GM12878 (cell line): ENCODE data around the gene KIAA1217. TPM values are rescaled to one million over a fixed set of nuclear protein-coding genes. Genes with fewer than 3 reads are reported as not detected.

Source experiments
- ATAC-seq: fragments of 200-7000 bp; cut with Tn5 transposase; 3 replicates; pipeline ENCODE4 v1.9.1; 2020; ENCODE audit warnings: mild to moderate bottlenecking, moderate library complexity
- BruUV-seq: library from RNA; stranded (reverse); fragments of 400-500 nt; replicated peaks from 2 replicates; lab custom pipeline; 2021; lab: Mats Ljungman, UMichigan
- CTCF ChIA-PET: fragments of 300-600 bp; sonication (Branson Sonifier 250); formaldehyde crosslinking; extraction: SDS; loops from one replicate; lab custom pipeline; 2021; ENCODE audit warnings: inconsistent platforms; lab: Yijun Ruan, JAX
- POLR2A ChIA-PET: fragments of 350-600 bp; formaldehyde crosslinking; extraction: SDS; loops from one replicate; lab custom pipeline; 2021; ENCODE audit warnings: inconsistent platforms; lab: Charles Lee
- RAD21 ChIA-PET: fragments of 300-600 bp; sonication (Branson Sonifier 250); formaldehyde crosslinking; loops from one replicate; lab custom pipeline; 2023; ENCODE audit warnings: antibody characterized with exemption; ENCODE audit not compliant: unreplicated experiment; lab: Charles Lee
- SMC1A ChIA-PET: fragments of 300-600 bp; sonication (Branson Sonifier 250); formaldehyde crosslinking; loops from one replicate; lab custom pipeline; 2023; ENCODE audit not compliant: unreplicated experiment, uncharacterized antibody; lab: Charles Lee
- DNase-seq: peaks from one replicate; pipeline ENCODE4 v3.0.0-alpha.2; 2011; ENCODE audit warnings: low read depth, low spot score
- FAIRE-seq: peaks from 3 replicates; lab custom pipeline; 2011; peaks lifted over from hg19 to GRCh38; lab: Jason Lieb, UNC
- H2AFZ ChIP-seq: 2 replicates; pipeline ENCODE4 v1.6.0; 2011; ENCODE audit warnings: low read depth, low read length, control low read depth; ENCODE audit not compliant: control insufficient read depth
- H3K27ac ChIP-seq: 2 replicates; pipeline ENCODE4 v1.5.1; 2011; ENCODE audit warnings: control low read depth; ENCODE audit not compliant: control insufficient read depth, insufficient read depth
- H3K27me3 ChIP-seq, 2 experiments: replicated peaks in 1 of 2; 2 replicates each; pipeline versions ENCODE4 v1.6.0 to v1.6.1; 2011; ENCODE audit warnings: low read length in 1 of 2; ENCODE audit not compliant: control insufficient read depth in 2 of 2, insufficient read depth in 2 of 2
- H3K36me3 ChIP-seq, 2 experiments: 2 replicates each; pipeline ENCODE4 v1.5.1; 2011; ENCODE audit warnings: low read length in 1 of 2; ENCODE audit not compliant: control insufficient read depth in 2 of 2, insufficient read depth in 2 of 2
- H3K4me1 ChIP-seq: 2 replicates; pipeline ENCODE4 v1.6.1; 2011; ENCODE audit warnings: mild to moderate bottlenecking, low read length, moderate library complexity, mixed read lengths; ENCODE audit not compliant: control insufficient read depth, insufficient read depth
- H3K4me2 ChIP-seq: 2 replicates; pipeline ENCODE4 v1.6.0; 2011; ENCODE audit warnings: control low read depth; ENCODE audit not compliant: control insufficient read depth, insufficient read depth
- H3K4me3 ChIP-seq: fragments of 200-600 bp; sonication (generic); 2 replicates; pipeline ENCODE4 v1.5.1; 2016
- H3K79me2 ChIP-seq: 2 replicates; pipeline ENCODE4 v1.6.0; 2011; ENCODE audit warnings: low read length; ENCODE audit not compliant: control insufficient read depth, insufficient read depth
- H3K9ac ChIP-seq: 2 replicates; pipeline ENCODE4 v1.8.0; 2011; ENCODE audit warnings: low read length, control low read depth, mixed read lengths; ENCODE audit not compliant: control insufficient read depth, insufficient read depth
- H3K9me3 ChIP-seq: replicated peaks from 3 replicates; pipeline ENCODE4 v1.5.1; 2011; ENCODE audit warnings: mild to moderate bottlenecking, low read length; ENCODE audit not compliant: control insufficient read depth, insufficient read depth
- H4K20me1 ChIP-seq: 2 replicates; pipeline ENCODE4 v1.6.0; 2011; ENCODE audit not compliant: control insufficient read depth, insufficient read depth
- CHD2 ChIP-seq: IDR thresholded peaks from 2 replicates; pipeline ENCODE4 v1.6.1; 2011; ENCODE audit warnings: low read depth, low read length, improper control_type of control experiment, borderline replicate concordance
- CREB1 ChIP-seq: IDR thresholded peaks from 2 replicates; pipeline ENCODE4 v1.6.1; 2012; ENCODE audit warnings: low read depth, mild to moderate bottlenecking, inconsistent platforms
- ETV6 ChIP-seq, 2 experiments: fragments of 450-650 bp in 1 of 2; IDR thresholded peaks in 1 of 2; conservative IDR thresholded peaks in 1 of 2; 2 replicates each; pipeline ENCODE4 v1.6.1; 2014; ENCODE audit warnings: antibody characterized with exemption in 1 of 2, borderline replicate concordance in 1 of 2, low read depth in 1 of 2, mild to moderate bottlenecking in 1 of 2, moderate library complexity in 1 of 2
- FOS ChIP-seq: IDR thresholded peaks from 3 replicates; pipeline ENCODE4 v1.6.1; 2011; ENCODE audit warnings: borderline replicate concordance; ENCODE audit not compliant: insufficient read length; ENCODE audit errors: extremely low read depth
- GABPA ChIP-seq: IDR thresholded peaks from 2 replicates; pipeline ENCODE4 v1.6.1; 2014; ENCODE audit warnings: antibody characterized with exemption, low read depth, mild to moderate bottlenecking, inconsistent platforms
- HCFC1 ChIP-seq: fragments of 150-350 bp; IDR thresholded peaks from 2 replicates; pipeline ENCODE4 v1.6.1; 2014; ENCODE audit warnings: low read length
- IKZF2 ChIP-seq, 2 experiments: fragments of 450-650 bp; IDR thresholded peaks; 2 replicates each; pipeline ENCODE4 v1.6.1; 2017; ENCODE audit warnings: mild to moderate bottlenecking in 2 of 2, moderate library complexity in 2 of 2
- NR2C2 ChIP-seq: IDR thresholded peaks from 2 replicates; pipeline ENCODE4 v1.6.1; 2011; ENCODE audit warnings: borderline replicate concordance, low read depth; ENCODE audit not compliant: control insufficient read depth, insufficient read length
- RBBP5 ChIP-seq: fragments of 200-600 bp; sonication (generic); conservative IDR thresholded peaks from 2 replicates; pipeline ENCODE4 v1.6.1; 2016
- RELA ChIP-seq: fragments of 450-650 bp; IDR thresholded peaks from 2 replicates; pipeline ENCODE4 v1.8.0; 2014; ENCODE audit warnings: borderline replicate concordance; ENCODE audit not compliant: partially characterized antibody
- REST ChIP-seq: IDR thresholded peaks from 2 replicates; pipeline ENCODE4 v1.6.1; 2012; ENCODE audit warnings: mild to moderate bottlenecking, low read depth, low read length
- SMAD5 ChIP-seq: IDR thresholded peaks from 2 replicates; pipeline ENCODE4 v1.6.1; 2016; ENCODE audit warnings: antibody characterized with exemption, low read depth
- STAT3 ChIP-seq: IDR thresholded peaks from 2 replicates; pipeline ENCODE4 v1.6.1; 2011; ENCODE audit warnings: low read depth, low read length, improper control_type of control experiment
- TAF1 ChIP-seq: IDR thresholded peaks from 2 replicates; pipeline ENCODE4 v1.6.1; 2011; ENCODE audit warnings: mild to moderate bottlenecking, low read depth, low read length, borderline replicate concordance
- YBX1 ChIP-seq: fragments of 450-650 bp; IDR thresholded peaks from 2 replicates; pipeline ENCODE4 v1.6.1; 2016; ENCODE audit warnings: antibody characterized with exemption
- ZBED1 ChIP-seq: IDR thresholded peaks from 2 replicates; pipeline ENCODE4 v1.6.1; 2016; ENCODE audit warnings: borderline replicate concordance
- ZNF217 ChIP-seq: fragments of 450-650 bp; IDR thresholded peaks from 2 replicates; pipeline ENCODE4 v1.6.1; 2017; ENCODE audit warnings: antibody characterized with exemption, mild to moderate bottlenecking
- ZNF274 ChIP-seq: IDR thresholded peaks from one replicate; pipeline ENCODE4 v1.8.0; 2011; ENCODE audit not compliant: insufficient read length, insufficient read depth
- WGBS: methylation state at CpG from one replicate; pipeline ENCODE4 v1.1.6; 2016; ENCODE audit warnings: low lambda C conversion rate; ENCODE audit not compliant: insufficient replicate concordance, insufficient coverage; ENCODE audit errors: missing lambda C conversion rate; 5-methylcytosine and 5-hydroxymethylcytosine counted together
- in situ Hi-C: fragments of 300-500 bp; cut with MboI; formaldehyde crosslinking; loops from 9 replicates; pipeline ENCODE4 v1.14.3; 2018; ENCODE audit warnings: mixed read lengths
- intact Hi-C: fragments of 100-400 bp; cut with micrococcal nuclease; formaldehyde crosslinking; loops from one replicate; pipeline ENCODE4 v1.14.2; 2022; ENCODE audit not compliant: unreplicated experiment
- polyA plus RNA-seq, 11 experiments: library from polyadenylated mRNA; depleted of rRNA in 4 of 11; unstranded in 6 of 11; stranded (reverse) in 5 of 11; fragments of >200 nt; fragmentation: Nextera tagmentation in 4 of 11; fragmentation: Illumina TruSeq in 1 of 11; extraction: Ambion mirVana in 4 of 11; extraction: Trizol in 1 of 11; gene quantifications; 1 replicate in 1 of 11; 2 replicates in 10 of 11; pipeline versions ENCODE4 v1.2.1 to v1.2.3, GENCODE V29; 2011 to 2016; ENCODE audit warnings: inconsistent platforms in 2 of 11, missing spikeins in 2 of 11, low read depth in 1 of 11
- total RNA-seq, 4 experiments: library from RNA; depleted of rRNA in 3 of 4; stranded (reverse); fragments of >200 nt in 3 of 4; fragmentation: Illumina TruSeq in 1 of 4; extraction: Trizol in 1 of 4; gene quantifications; 2 replicates each; pipeline versions ENCODE4 v1.2.1 to v1.2.3, GENCODE V29; 2013 to 2021
- TF ChIP-seq, protein P1 (sequence below): IDR thresholded peaks from 2 replicates; pipeline ENCODE4 v1.6.1; 2011; ENCODE audit warnings: mild to moderate bottlenecking, low read depth, low read length, moderate library complexity; ENCODE audit not compliant: insufficient replicate concordance

The KIAA1217 gene
- total and polyA plus RNA-seq, 10 of the 15 experiments (the other 5 are each of a cell fraction or from before 2014, with no cell fraction given): 0.57 to 3.8 (median 2.1) TPM

DNA sequence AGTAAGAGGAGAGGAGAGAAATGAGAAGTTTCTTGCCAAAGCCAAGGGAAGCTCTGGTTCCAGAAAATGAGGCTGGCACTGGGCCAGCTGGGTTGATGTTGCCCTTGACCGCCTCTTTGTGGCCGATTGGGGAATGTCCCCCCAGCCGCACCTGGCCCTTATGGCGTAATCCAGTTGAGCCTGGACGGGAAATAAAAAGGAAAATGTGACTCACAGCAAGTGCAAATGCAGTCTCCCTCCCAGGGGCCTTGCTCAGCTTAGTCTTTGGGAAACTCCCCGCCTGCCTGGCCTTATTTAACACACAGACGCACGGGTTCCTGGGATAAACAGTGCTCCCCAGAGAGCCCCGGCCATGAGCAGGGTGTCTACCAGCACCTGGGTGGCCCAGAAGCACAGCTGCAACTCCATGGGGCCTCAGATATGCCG, 174.8 kb downstream of the KIAA1217 start (continued):
- TF ChIP-seq, protein P1, sequence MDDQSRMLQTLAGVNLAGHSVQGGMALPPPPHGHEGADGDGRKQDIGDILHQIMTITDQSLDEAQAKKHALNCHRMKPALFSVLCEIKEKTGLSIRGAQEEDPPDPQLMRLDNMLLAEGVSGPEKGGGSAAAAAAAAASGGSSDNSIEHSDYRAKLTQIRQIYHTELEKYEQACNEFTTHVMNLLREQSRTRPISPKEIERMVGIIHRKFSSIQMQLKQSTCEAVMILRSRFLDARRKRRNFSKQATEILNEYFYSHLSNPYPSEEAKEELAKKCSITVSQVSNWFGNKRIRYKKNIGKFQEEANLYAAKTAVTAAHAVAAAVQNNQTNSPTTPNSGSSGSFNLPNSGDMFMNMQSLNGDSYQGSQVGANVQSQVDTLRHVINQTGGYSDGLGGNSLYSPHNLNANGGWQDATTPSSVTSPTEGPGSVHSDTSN: no peak
- TF ChIP-seq CHD2: peak; percentile 70
- TF ChIP-seq SMAD5: no peak

DNA sequence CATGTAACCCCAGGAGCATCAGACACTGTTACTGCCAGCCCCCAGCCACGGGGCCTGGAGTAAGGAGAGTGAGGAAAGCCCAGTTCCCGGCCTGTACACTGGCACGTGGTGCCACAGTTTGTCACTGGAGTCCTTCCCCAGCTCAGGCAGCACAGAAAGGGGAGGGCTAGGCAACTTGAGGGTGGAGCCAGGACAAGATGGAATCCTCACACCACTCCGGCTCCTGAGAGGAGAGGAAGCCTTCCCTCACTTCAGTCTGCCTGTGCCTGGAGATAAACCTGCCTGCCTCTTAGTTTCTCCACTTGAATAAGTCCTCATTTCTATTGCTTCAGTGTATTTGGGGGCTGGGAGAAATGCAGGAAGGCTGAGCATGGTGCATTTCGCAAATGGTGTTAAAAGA, 176.0 kb downstream of the KIAA1217 start:
- no peaks in the 10 kb centered on the region for H3K27me3 ChIP-seq
- no TSS peak for BruUV-seq
- peaks cover 14% of the 10 kb centered on the region for H3K4me1 ChIP-seq
- POLR2A ChIA-PET: no interaction called here
- DNase-seq (no peak), FAIRE-seq (no peak), ATAC-seq (no peak)
- H4K20me1 ChIP-seq: no peaks in the 10 kb centered on the region
- no peak overlapping the region for H3K9ac ChIP-seq
- H3K9me3 ChIP-seq: no peaks in the 10 kb centered on the region; the same call in 2 of the 3 replicates
- RAD21 ChIA-PET: interaction anchor here (1.3 kb wide), 1 partner anchor 175 kb away, joined by 4 read pairs; the partner anchor contains the start of gene KIAA1217
- in situ Hi-C loops: no loop called here
- H3K4me2 ChIP-seq: no peak overlapping the region
- CTCF ChIA-PET: no interaction called here
- no peak overlapping the region for H3K27ac ChIP-seq
- 16% methylated on average over 5 of the region's 5 CpGs for WGBS
- no peak overlapping the region for H3K4me3 ChIP-seq
- SMC1A ChIA-PET: no interaction called here
- H2AFZ ChIP-seq: no peak overlapping the region
- no peaks in the 10 kb centered on the region for H3K79me2 ChIP-seq
- TF ChIP-seq IKZF2 (IDR thresholded peaks at IDR 0.05): no peak
- no peak for TF ChIP-seq RBBP5
- no peak for TF ChIP-seq STAT3
- TF ChIP-seq RELA: no peak
- TF ChIP-seq HCFC1: no peak
- TF ChIP-seq ZNF274: no peak
- TF ChIP-seq CREB1: no peak
- no peak for TF ChIP-seq ZBED1
- no peak for TF ChIP-seq NR2C2
- TF ChIP-seq YBX1: no peak
- no peak for TF ChIP-seq ETV6 (conservative IDR thresholded peaks at IDR 0.05 in 1 of 2, IDR thresholded peaks at IDR 0.05 in 1 of 2; ENCODE audit: borderline replicate concordance in 1 of 2, low read depth in 1 of 2)
- TF ChIP-seq GABPA: no peak
- TF ChIP-seq TAF1: no peak
- TF ChIP-seq ZNF217: no peak
- TF ChIP-seq REST: no peak
- no peak for TF ChIP-seq FOS
- H3K36me3 ChIP-seq: no peaks in the 10 kb centered on the region
- intact Hi-C loops: loop anchor here (5.0 kb wide), 2 partner anchors 117 to 1563 kb away; no protein-coding TSS in a partner anchor
